ENCODE results near the gene ZNF274. TPM values are rescaled to one million over a fixed set of nuclear protein-coding genes. Genes with fewer than 3 reads are reported as not detected.
"Not testable (repeated sequence)": the region's sequence is repeated elsewhere in the genome, so short reads cannot be mapped to it uniquely, and the experiment has no call there.

Gene ZNF274
- total RNA-seq, 4 donors from 2014 or later: 18.7 to 27.8 (median 22.8) TPM

GRCh38 chr19:58252102-58252685 is 69.3 kb downstream of the ZNF274 start:
- no peak for DNase-seq (ENCODE audit: extremely low spot score)
- H3K4me1 ChIP-seq: no peaks in the 10 kb centered on the region
- H3K9me3 ChIP-seq: peaks cover 14 to 100% (median 100%) of the 10 kb centered on the region in 4 donors
- no peak overlapping the region for H3K4me3 ChIP-seq
- no peak overlapping the region for H3K27ac ChIP-seq (replicated peaks in 1 of 4)
- peaks cover 92 to 100% (median 96%) of the 10 kb centered on the region in 4 donors for H3K36me3 ChIP-seq
- intact Hi-C loops (cut with DNase I): no loop called here
- no peak for TF ChIP-seq EP300 (IDR thresholded peaks at IDR 0.05)
- no peak for TF ChIP-seq POLR2AphosphoS5 (IDR thresholded peaks at IDR 0.05)
- TF ChIP-seq, protein P1, sequence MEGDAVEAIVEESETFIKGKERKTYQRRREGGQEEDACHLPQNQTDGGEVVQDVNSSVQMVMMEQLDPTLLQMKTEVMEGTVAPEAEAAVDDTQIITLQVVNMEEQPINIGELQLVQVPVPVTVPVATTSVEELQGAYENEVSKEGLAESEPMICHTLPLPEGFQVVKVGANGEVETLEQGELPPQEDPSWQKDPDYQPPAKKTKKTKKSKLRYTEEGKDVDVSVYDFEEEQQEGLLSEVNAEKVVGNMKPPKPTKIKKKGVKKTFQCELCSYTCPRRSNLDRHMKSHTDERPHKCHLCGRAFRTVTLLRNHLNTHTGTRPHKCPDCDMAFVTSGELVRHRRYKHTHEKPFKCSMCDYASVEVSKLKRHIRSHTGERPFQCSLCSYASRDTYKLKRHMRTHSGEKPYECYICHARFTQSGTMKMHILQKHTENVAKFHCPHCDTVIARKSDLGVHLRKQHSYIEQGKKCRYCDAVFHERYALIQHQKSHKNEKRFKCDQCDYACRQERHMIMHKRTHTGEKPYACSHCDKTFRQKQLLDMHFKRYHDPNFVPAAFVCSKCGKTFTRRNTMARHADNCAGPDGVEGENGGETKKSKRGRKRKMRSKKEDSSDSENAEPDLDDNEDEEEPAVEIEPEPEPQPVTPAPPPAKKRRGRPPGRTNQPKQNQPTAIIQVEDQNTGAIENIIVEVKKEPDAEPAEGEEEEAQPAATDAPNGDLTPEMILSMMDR (IDR thresholded peaks at IDR 0.05): no peak
- no peak for TF ChIP-seq POLR2A (IDR thresholded peaks at IDR 0.05; ENCODE audit: low read depth)
- 93% methylated on average over 2 of the region's 2 CpGs for WGBS
- H3K27me3 ChIP-seq: no peaks in the 10 kb centered on the region

DNA sequence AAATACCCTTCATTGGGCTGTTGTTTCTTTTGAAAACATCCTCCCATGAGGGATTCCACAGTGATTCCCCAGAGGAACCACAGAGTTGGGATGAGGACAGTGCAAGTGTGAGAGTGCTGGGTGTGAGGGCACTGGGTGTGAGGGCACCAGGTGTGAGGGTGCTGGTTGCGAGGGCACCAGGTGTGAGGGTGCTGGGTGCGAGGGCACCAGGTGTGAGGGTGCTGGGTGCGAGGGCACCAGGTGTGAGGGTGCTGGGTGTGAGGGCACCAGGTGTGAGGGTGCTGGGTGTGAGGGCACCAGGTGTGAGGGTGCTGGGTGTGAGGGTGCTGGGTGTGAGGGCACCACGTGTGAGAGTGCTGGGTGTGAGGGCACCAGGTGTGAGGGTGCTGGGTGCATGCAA is 75.4 kb downstream of the ZNF274 start:
- H3K36me3 ChIP-seq: peaks cover 94 to 100% (median 99%) of the 10 kb centered on the region in 4 donors
- H3K4me1 ChIP-seq; intact Hi-C loops (cut with DNase I); H3K27me3 ChIP-seq; DNase-seq (ENCODE audit: extremely low spot score); H3K4me3 ChIP-seq; H3K27ac ChIP-seq (replicated peaks in 1 of 4): not testable (repeated sequence)
- 73% methylated on average over 4 of the region's 4 CpGs for WGBS
- peaks cover 39 to 100% (median 100%) of the 10 kb centered on the region in 4 donors for H3K9me3 ChIP-seq

GRCh38 chr19:58261600-58261967 is 78.7 kb downstream of the ZNF274 start:
- no peak for DNase-seq (ENCODE audit: extremely low spot score)

DNA sequence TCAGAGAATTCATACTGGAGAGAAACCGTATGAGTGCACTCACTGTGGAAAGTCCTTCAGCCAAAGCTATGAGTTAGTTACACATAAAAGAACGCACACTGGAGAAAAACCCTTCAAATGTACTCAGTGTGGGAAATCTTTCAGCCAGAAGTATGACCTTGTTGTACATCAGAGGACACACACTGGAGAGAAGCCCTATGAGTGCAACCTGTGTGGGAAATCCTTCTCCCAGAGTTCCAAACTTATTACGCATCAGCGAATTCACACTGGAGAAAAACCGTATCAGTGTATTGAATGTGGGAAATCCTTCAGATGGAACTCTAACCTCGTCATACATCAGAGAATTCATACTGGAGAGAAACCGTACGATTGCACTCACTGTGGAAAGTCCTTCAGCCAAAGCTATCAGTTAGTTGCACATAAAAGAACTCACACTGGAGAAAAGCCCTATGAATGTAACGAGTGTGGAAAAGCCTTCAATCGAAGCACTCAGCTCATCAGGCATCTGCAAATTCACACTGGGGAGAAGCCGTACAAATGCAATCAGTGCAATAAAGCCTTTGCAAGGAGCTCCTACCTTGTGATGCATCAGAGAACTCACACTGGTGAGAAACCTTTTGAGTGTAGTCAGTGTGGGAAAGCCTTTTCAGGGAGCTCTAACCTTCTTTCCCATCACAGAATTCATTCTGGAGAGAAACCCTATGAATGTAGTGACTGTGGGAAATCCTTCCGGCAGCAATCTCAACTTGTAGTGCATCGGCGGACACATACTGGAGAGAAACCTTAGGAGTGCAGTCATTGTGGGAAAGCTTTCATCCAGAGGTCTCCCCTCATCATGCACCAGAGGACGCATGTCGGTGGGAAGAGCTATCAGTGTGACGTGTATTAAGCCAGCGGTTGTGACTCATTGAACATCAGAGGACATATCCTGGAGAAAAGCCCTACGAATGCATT is 79.4 kb downstream of the ZNF274 start:
- H3K4me3 ChIP-seq: no peak overlapping the region
- H3K36me3 ChIP-seq: peaks cover 76 to 100% (median 99%) of the 10 kb centered on the region in 4 donors
- 93% methylated on average over 17 of the region's 19 CpGs for WGBS
- DNase-seq (ENCODE audit: extremely low spot score): no peak
- no peaks in the 10 kb centered on the region for H3K27me3 ChIP-seq
- no peak overlapping the region for H3K27ac ChIP-seq (replicated peaks in 1 of 4)
- H3K9me3 ChIP-seq: peaks cover 48 to 100% (median 98%) of the 10 kb centered on the region in 4 donors
- TF ChIP-seq, protein P1 (IDR thresholded peaks at IDR 0.05): no peak
- no peak for TF ChIP-seq POLR2A (IDR thresholded peaks at IDR 0.05; ENCODE audit: low read depth)
- TF ChIP-seq POLR2AphosphoS5 (IDR thresholded peaks at IDR 0.05): no peak
- no peak for TF ChIP-seq EP300 (IDR thresholded peaks at IDR 0.05)
- intact Hi-C loops (cut with DNase I): loop anchor here (5.0 kb wide), 1 partner anchor 60 kb away; no protein-coding TSS in a partner anchor
- H3K4me1 ChIP-seq: no peaks in the 10 kb centered on the region

More at GRCh38 chr19:58261600-58261967, 78.7 kb downstream of the ZNF274 start:
- peaks cover 48 to 100% (median 98%) of the 10 kb centered on the region in 4 donors for H3K9me3 ChIP-seq
- H3K4me1 ChIP-seq: no peaks in the 10 kb centered on the region
- TF ChIP-seq, protein P1 (IDR thresholded peaks at IDR 0.05): no peak
- TF ChIP-seq POLR2A (IDR thresholded peaks at IDR 0.05; ENCODE audit: low read depth) (no peak), POLR2AphosphoS5 (IDR thresholded peaks at IDR 0.05) (no peak), EP300 (IDR thresholded peaks at IDR 0.05) (no peak)
- H3K27ac ChIP-seq (replicated peaks in 1 of 4): no peak overlapping the region
- H3K36me3 ChIP-seq: peaks cover 79 to 100% (median 99%) of the 10 kb centered on the region in 4 donors
- H3K27me3 ChIP-seq: no peaks in the 10 kb centered on the region
- no peak overlapping the region for H3K4me3 ChIP-seq
- intact Hi-C loops (cut with DNase I): loop anchor here (5.0 kb wide), 1 partner anchor 59 kb away; no protein-coding TSS in a partner anchor
- 92% methylated on average over 3 of the region's 3 CpGs for WGBS

DNA sequence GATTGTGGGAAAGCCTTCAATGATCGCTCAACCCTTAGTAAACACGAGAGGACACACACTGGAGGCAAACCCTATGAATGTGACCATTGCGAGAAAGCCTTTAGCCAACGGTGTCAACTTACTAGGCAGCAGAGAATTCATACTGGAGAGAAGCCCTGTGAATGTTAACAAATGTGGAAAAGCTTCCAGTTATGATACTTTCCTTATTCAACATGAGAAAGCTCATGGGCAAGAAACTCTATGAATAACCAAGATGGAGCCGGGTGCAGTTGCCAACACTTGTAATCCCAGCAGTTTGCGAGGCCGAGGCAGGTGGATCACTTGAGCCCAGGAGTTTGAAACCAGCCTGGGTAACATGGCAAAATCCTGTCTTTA is 80.0 kb downstream of the ZNF274 start:
- H3K36me3 ChIP-seq: peaks cover 69 to 100% (median 93%) of the 10 kb centered on the region in 4 donors
- intact Hi-C loops (cut with DNase I): loop anchor here (5.0 kb wide), 1 partner anchor 61 kb away; no protein-coding TSS in a partner anchor

More for the DNA sequence above, 80.0 kb downstream of the ZNF274 start:
- no peak for DNase-seq (ENCODE audit: extremely low spot score)
- Histone ChIP-seq H3K27ac (replicated peaks in 1 of 4) (no peak overlapping the region), H3K27me3 (no peaks in the 10 kb centered on the region), H3K4me1 (no peaks in the 10 kb centered on the region), H3K4me3 (no peak overlapping the region), H3K9me3 (peaks cover 48 to 100% (median 98%) of the 10 kb centered on the region in 4 donors)
- no peak for TF ChIP-seq EP300 (IDR thresholded peaks at IDR 0.05)
- TF ChIP-seq POLR2A (IDR thresholded peaks at IDR 0.05; ENCODE audit: low read depth): no peak
- TF ChIP-seq, protein P1 (IDR thresholded peaks at IDR 0.05): no peak
- TF ChIP-seq POLR2AphosphoS5 (IDR thresholded peaks at IDR 0.05): no peak
- 96% methylated on average over 7 of the region's 7 CpGs for WGBS

Data from esophagus muscularis mucosa (tissue), 4 donors.